Esophagus squamous epithelium (tissue), 4 donors: ENCODE results near the gene DENND1C.

Experiments used
- POLR2A ChIP-seq, 4 donors: fragments of 450-650 bp; IDR thresholded peaks; one replicate each; pipeline ENCODE4 v1.6.1; 2017; ENCODE audit warnings: antibody characterized with exemption in 4 of 4, mild to moderate bottlenecking in 4 of 4, moderate library complexity in 3 of 4
- TF ChIP-seq, protein P1 (sequence below), 6 experiments: fragments of 450-650 bp in 4 of 6; fragments of 200-600 bp in 2 of 6; sonication (generic) in 2 of 6; IDR thresholded peaks; one replicate each; pipeline ENCODE4 v1.5.1; 2016 to 2019; ENCODE audit warnings: antibody characterized with exemption in 6 of 6, mild to moderate bottlenecking in 4 of 6, moderate library complexity in 4 of 6

GRCh38 chr19:6530386-6531162 lies 49.0 kb upstream of the DENND1C start, which contains the start of gene TNFSF9:
- TF ChIP-seq, protein P1, sequence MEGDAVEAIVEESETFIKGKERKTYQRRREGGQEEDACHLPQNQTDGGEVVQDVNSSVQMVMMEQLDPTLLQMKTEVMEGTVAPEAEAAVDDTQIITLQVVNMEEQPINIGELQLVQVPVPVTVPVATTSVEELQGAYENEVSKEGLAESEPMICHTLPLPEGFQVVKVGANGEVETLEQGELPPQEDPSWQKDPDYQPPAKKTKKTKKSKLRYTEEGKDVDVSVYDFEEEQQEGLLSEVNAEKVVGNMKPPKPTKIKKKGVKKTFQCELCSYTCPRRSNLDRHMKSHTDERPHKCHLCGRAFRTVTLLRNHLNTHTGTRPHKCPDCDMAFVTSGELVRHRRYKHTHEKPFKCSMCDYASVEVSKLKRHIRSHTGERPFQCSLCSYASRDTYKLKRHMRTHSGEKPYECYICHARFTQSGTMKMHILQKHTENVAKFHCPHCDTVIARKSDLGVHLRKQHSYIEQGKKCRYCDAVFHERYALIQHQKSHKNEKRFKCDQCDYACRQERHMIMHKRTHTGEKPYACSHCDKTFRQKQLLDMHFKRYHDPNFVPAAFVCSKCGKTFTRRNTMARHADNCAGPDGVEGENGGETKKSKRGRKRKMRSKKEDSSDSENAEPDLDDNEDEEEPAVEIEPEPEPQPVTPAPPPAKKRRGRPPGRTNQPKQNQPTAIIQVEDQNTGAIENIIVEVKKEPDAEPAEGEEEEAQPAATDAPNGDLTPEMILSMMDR (IDR thresholded peaks at IDR 0.05) = no peak
- TF ChIP-seq POLR2A (IDR thresholded peaks at IDR 0.05) = peak in 3 of 4 donors; percentile 51 to 93 (median 86)
